C4-2B (cell line): Measurements from ENCODE around the gene C19orf81.

ENCODE experiments used
- ZFX ChIP-seq: fragments of 450-650 bp; IDR thresholded peaks from 2 replicates; pipeline ENCODE4 v1.6.1; 2017
- TF ChIP-seq, protein P1 (sequence below): fragments of 450-650 bp; conservative IDR thresholded peaks from 2 replicates; pipeline ENCODE4 v1.5.1; 2017; ENCODE audit warnings: mild to moderate bottlenecking

DNA sequence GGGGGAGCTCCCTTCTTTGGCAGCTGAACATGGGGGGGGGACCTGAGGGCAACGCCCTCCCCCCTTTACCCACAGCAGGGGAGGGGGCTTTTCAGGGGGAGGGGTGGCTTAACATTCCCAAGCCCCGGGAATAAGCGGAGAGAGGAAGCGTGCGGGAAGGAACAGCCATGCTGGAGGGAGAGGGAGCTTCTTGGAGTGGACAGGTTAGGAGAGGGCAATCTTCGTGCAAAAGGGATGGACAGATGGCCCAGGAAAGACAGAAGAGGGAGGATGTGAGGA is 10.8 kb downstream of the C19orf81 start:
- TF ChIP-seq, protein P1, sequence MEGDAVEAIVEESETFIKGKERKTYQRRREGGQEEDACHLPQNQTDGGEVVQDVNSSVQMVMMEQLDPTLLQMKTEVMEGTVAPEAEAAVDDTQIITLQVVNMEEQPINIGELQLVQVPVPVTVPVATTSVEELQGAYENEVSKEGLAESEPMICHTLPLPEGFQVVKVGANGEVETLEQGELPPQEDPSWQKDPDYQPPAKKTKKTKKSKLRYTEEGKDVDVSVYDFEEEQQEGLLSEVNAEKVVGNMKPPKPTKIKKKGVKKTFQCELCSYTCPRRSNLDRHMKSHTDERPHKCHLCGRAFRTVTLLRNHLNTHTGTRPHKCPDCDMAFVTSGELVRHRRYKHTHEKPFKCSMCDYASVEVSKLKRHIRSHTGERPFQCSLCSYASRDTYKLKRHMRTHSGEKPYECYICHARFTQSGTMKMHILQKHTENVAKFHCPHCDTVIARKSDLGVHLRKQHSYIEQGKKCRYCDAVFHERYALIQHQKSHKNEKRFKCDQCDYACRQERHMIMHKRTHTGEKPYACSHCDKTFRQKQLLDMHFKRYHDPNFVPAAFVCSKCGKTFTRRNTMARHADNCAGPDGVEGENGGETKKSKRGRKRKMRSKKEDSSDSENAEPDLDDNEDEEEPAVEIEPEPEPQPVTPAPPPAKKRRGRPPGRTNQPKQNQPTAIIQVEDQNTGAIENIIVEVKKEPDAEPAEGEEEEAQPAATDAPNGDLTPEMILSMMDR: no peak
- no peak for TF ChIP-seq ZFX
